Loucy (cell line): ENCODE results near the gene ALK.

Experiments used
- H2AFZ ChIP-seq: fragments of 200-600 bp; sonication (generic); 2 replicates; pipeline ENCODE4 v1.6.0; 2016; ENCODE audit warnings: antibody characterized with exemption, mild to moderate bottlenecking, low read length, moderate library complexity
- H3F3A ChIP-seq: fragments of 200-600 bp; 2 replicates; pipeline ENCODE4 v1.6.0; 2016; ENCODE audit warnings: antibody characterized with exemption, low read depth, mild to moderate bottlenecking
- H3K27me3 ChIP-seq: fragments of 200-600 bp; sonication (generic); 2 replicates; pipeline ENCODE4 v1.6.1; 2014; ENCODE audit warnings: low read length, mild to moderate bottlenecking; ENCODE audit not compliant: insufficient read depth, poor library complexity, severe bottlenecking
- H3K36me3 ChIP-seq: fragments of 200-600 bp; sonication (generic); 2 replicates; pipeline ENCODE4 v1.6.1; 2016; ENCODE audit warnings: low read length; ENCODE audit not compliant: insufficient read depth
- H3K4me1 ChIP-seq: fragments of 200-600 bp; sonication (generic); 2 replicates; pipeline ENCODE4 v1.5.1; 2014; ENCODE audit warnings: low read length, mild to moderate bottlenecking; ENCODE audit not compliant: insufficient read depth, poor library complexity, severe bottlenecking
- H3K4me2 ChIP-seq: fragments of 200-600 bp; sonication (generic); 2 replicates; pipeline ENCODE4 v1.6.0; 2014; ENCODE audit warnings: antibody characterized with exemption, low read length, low read depth, mild to moderate bottlenecking; ENCODE audit not compliant: poor library complexity, severe bottlenecking
- H3K4me3 ChIP-seq: fragments of 200-600 bp; sonication (generic); 2 replicates; pipeline ENCODE4 v1.5.1; 2014; ENCODE audit warnings: low read length, mild to moderate bottlenecking, mixed read lengths; ENCODE audit not compliant: poor library complexity, severe bottlenecking
- H3K79me2 ChIP-seq: fragments of 200-600 bp; sonication (generic); 2 replicates; pipeline ENCODE4 v1.6.1; 2014; ENCODE audit warnings: low read length; ENCODE audit not compliant: insufficient read depth
- H3K9ac ChIP-seq: fragments of 200-600 bp; sonication (generic); 2 replicates; pipeline ENCODE4 v1.6.0; 2014; ENCODE audit warnings: mild to moderate bottlenecking, low read depth, low read length, moderate library complexity; ENCODE audit not compliant: poor library complexity, severe bottlenecking
- H3K9me2 ChIP-seq: fragments of 200-600 bp; sonication (generic); replicated peaks from 2 replicates; pipeline ENCODE4 v1.6.1; 2016; ENCODE audit warnings: low read depth, low read length, mixed read lengths
- H3K9me3 ChIP-seq: fragments of 200-600 bp; sonication (generic); 2 replicates; pipeline ENCODE4 v1.6.1; 2014; ENCODE audit warnings: mild to moderate bottlenecking, antibody characterized with exemption, low read length, low read depth; ENCODE audit not compliant: insufficient read depth
- H4K20me1 ChIP-seq: fragments of 200-600 bp; sonication (generic); 2 replicates; pipeline ENCODE4 v1.6.0; 2014; ENCODE audit warnings: antibody characterized with exemption, low read length, mild to moderate bottlenecking; ENCODE audit not compliant: insufficient read depth, poor library complexity, severe bottlenecking
- EZH2phosphoT487 ChIP-seq: fragments of 200-600 bp; IDR thresholded peaks from 2 replicates; pipeline ENCODE4 v1.6.1; 2018; ENCODE audit warnings: antibody characterized with exemption, mild to moderate bottlenecking, moderate library complexity, borderline replicate concordance
- TF ChIP-seq, protein P1 (sequence below): fragments of 200-600 bp; sonication (generic); conservative IDR thresholded peaks from 2 replicates; pipeline ENCODE4 v1.5.1; 2014; ENCODE audit warnings: mild to moderate bottlenecking, antibody characterized with exemption, low read length

The ALK gene

GRCh38 chr2:29490045-29490444 lies 431.3 kb downstream of the ALK start:
- H3K79me2 ChIP-seq = no peaks in the 10 kb centered on the region
- no peaks in the 10 kb centered on the region for H3K36me3 ChIP-seq
- H3K27me3 ChIP-seq = peaks cover 3% of the 10 kb centered on the region
- TF ChIP-seq, protein P1, sequence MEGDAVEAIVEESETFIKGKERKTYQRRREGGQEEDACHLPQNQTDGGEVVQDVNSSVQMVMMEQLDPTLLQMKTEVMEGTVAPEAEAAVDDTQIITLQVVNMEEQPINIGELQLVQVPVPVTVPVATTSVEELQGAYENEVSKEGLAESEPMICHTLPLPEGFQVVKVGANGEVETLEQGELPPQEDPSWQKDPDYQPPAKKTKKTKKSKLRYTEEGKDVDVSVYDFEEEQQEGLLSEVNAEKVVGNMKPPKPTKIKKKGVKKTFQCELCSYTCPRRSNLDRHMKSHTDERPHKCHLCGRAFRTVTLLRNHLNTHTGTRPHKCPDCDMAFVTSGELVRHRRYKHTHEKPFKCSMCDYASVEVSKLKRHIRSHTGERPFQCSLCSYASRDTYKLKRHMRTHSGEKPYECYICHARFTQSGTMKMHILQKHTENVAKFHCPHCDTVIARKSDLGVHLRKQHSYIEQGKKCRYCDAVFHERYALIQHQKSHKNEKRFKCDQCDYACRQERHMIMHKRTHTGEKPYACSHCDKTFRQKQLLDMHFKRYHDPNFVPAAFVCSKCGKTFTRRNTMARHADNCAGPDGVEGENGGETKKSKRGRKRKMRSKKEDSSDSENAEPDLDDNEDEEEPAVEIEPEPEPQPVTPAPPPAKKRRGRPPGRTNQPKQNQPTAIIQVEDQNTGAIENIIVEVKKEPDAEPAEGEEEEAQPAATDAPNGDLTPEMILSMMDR = no peak
- no peak for TF ChIP-seq EZH2phosphoT487
- no peak overlapping the region for H3K4me2 ChIP-seq
- no peak overlapping the region for H3K4me3 ChIP-seq
- H3K9me3 ChIP-seq = no peaks in the 10 kb centered on the region
- H3F3A ChIP-seq = no peaks in the 10 kb centered on the region
- H4K20me1 ChIP-seq = no peaks in the 10 kb centered on the region
- no peak overlapping the region for H3K9ac ChIP-seq
- no peaks in the 10 kb centered on the region for H3K9me2 ChIP-seq
- H2AFZ ChIP-seq = no peak overlapping the region
- no peaks in the 10 kb centered on the region for H3K4me1 ChIP-seq

DNA sequence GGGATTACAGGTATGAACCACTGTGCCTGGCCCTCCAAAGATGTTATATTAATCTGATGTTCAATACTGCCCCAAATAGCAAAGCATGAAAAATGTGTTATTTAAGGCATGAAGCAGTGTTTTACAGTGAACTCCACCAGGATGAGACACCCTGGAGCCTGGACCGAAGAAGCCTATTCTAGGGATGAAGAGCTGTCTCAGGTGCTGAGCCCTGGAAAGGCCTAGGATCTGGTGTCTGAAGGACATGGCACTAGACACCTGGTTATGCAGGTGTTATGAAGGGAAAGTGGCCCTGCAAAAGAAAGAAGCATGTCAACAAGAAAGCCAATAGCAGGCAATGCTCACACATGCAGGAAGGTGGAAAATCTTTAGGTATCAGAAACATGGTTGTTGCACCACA lies 431.8 kb downstream of the ALK start:
- Histone ChIP-seq H3K4me3 (no peak overlapping the region), H3F3A (no peaks in the 10 kb centered on the region), H2AFZ (no peak overlapping the region), H3K4me1 (no peaks in the 10 kb centered on the region), H3K9me3 (no peaks in the 10 kb centered on the region), H3K9me2 (no peaks in the 10 kb centered on the region), H4K20me1 (no peaks in the 10 kb centered on the region), H3K79me2 (no peaks in the 10 kb centered on the region), H3K27me3 (peaks cover 6% of the 10 kb centered on the region), H3K9ac (no peak overlapping the region), H3K4me2 (no peak overlapping the region), H3K36me3 (no peaks in the 10 kb centered on the region)
- TF ChIP-seq EZH2phosphoT487 = no peak
- TF ChIP-seq, protein P1 = no peak

DNA sequence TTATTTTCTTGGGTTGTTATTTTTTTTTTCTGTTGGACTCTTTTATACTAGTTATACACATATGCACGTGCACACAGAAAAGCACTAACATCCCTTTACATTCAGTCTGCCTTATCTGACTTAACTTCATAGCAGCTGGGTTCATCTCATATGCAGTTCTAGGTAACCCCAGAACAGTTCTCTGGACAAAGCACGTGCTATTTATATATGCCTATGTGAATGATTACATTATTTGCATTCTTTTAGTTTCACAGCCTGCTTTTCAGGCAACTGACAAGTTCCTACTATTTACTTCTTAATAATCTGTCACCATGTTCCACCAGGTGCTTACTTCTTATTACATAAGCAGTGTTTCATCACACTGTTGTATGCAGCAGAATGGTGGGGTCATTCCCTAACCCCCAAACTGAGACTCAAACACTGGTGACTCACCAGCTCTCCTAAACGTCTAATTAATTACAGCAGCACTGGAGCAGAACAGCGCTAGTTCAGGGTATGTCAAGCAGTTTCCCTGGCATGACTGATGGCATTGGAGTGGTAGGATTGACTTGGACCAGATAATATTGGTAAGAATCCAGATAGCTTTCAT lies 433.3 kb downstream of the ALK start:
- Histone ChIP-seq H4K20me1 (no peaks in the 10 kb centered on the region), H3K9me3 (no peaks in the 10 kb centered on the region), H3K4me1 (no peaks in the 10 kb centered on the region), H2AFZ (no peak overlapping the region), H3K9ac (no peak overlapping the region), H3K27me3 (peaks cover 6% of the 10 kb centered on the region), H3K79me2 (no peaks in the 10 kb centered on the region), H3K4me3 (no peak overlapping the region), H3F3A (no peaks in the 10 kb centered on the region), H3K36me3 (no peaks in the 10 kb centered on the region), H3K4me2 (no peak overlapping the region), H3K9me2 (no peaks in the 10 kb centered on the region)
- no peak for TF ChIP-seq EZH2phosphoT487
- TF ChIP-seq, protein P1 = no peak
